ENCODE measurements around the gene RAB37. TPM values are rescaled to one million over a fixed set of nuclear protein-coding genes. Genes with fewer than 3 reads are reported as not detected.
A peak's percentile ranks its signal among the peaks of the same experiment; 100 is the strongest.

Gene RAB37
- total and polyA plus RNA-seq, 2 of the 13 experiments (the other 11 are each of a cell fraction or from before 2014, with no cell fraction given) = 0.91 to 3.7 TPM

GRCh38 chr17:74773871-74774286, 36.8 kb downstream of the RAB37 start:
- no TSS peak for BruUV-seq (replicated peaks)
- POLR2A ChIA-PET = interaction anchor here (0.7 to 29.3 kb wide), 9 partner anchors 19 to 359 kb away, joined by 3 to 1459 read pairs (median 5); partner anchors contain the start of genes FDXR, NHERF1 and RAB37
- Histone ChIP-seq H3K9ac (ENCODE audit: insufficient read depth, low read depth, low read length) (no peak overlapping the region), H3K27ac (ENCODE audit: extremely low read length, insufficient read depth, low read length) (peak overlapping the region; percentile 52), H3K36me3 (replicated peaks in 1 of 2; ENCODE audit: control insufficient read depth in 1 of 2, insufficient read depth in 2 of 2, low read length in 2 of 2) (peaks cover 23 to 38% of the 10 kb centered on the region in 2 experiments), H3K27me3 (ENCODE audit: control insufficient read depth in 1 of 2, insufficient read depth in 2 of 2, low read length in 2 of 2) (no peaks in the 10 kb centered on the region; a peak in 1 of 5 replicates), H3K4me1 (ENCODE audit: insufficient read depth, low read length) (peaks cover 75% of the 10 kb centered on the region), H2AFZ (ENCODE audit: low read length) (no peak overlapping the region), H3K4me3 (replicated peaks in 1 of 3; ENCODE audit: insufficient read depth in 1 of 3, low read depth in 2 of 3, low read length in 3 of 3) (no peak overlapping the region), H4K20me1 (ENCODE audit: insufficient read depth, low read length) (peaks cover 15% of the 10 kb centered on the region; the same call in 1 of the 2 replicates), H3K79me2 (ENCODE audit: insufficient read depth, low read length) (peaks cover 27% of the 10 kb centered on the region), H3K4me2 (ENCODE audit: low read depth, low read length) (peak overlapping the region; percentile 40), H3K9me3 (ENCODE audit: low read length) (no peaks in the 10 kb centered on the region)
- in situ Hi-C loops (cut with HindIII; ENCODE audit: extremely low pct_ligation_motif_present, low pct_unique_long_range_greater_than_20kb) (no loop called here), intact Hi-C loops (cut with micrococcal nuclease; ENCODE audit: unreplicated experiment) (no loop called here)
- CTCF ChIA-PET (ENCODE audit: low intra/inter-chr PET ratio, low total read pairs) = interaction anchor here (12.2 kb wide), 1 partner anchor 26 kb away, joined by 219 read pairs; the partner anchor contains the start of gene NHERF1
- DNase-seq (ENCODE audit: low spot score) (peak; percentile 92), ATAC-seq (peak; percentile 1; the same call in 2 of the 3 replicates), FAIRE-seq (peak; percentile 52)
- 31% methylated on average over 6 of the region's 6 CpGs for WGBS (ENCODE audit: low lambda C conversion rate)
- peak; percentile 59; the same call in 1 of the 2 replicates for TF ChIP-seq HIC2 (CRISPR knock-in tag; IDR thresholded peaks at IDR 0.05; ENCODE audit: low read depth)
- no peak for TF ChIP-seq ZNF501 (CRISPR knock-in tag; IDR thresholded peaks at IDR 0.05)
- 0 out of 2 replicates have a peak, but pooled peaks have one; percentile 14 for TF ChIP-seq CHD2 (IDR thresholded peaks at IDR 0.05; ENCODE audit: low read depth, low read length)
- TF ChIP-seq RBFOX2 (IDR thresholded peaks at IDR 0.05; ENCODE audit: low read depth, low read length) = 0 out of 2 replicates have a peak, but pooled peaks have one; percentile 21
- TF ChIP-seq MXI1 (IDR thresholded peaks at IDR 0.05; ENCODE audit: borderline replicate concordance, low read depth, low read length) = peak; percentile 68; the same call in 1 of the 3 replicates
- no peak for TF ChIP-seq JARID2 (CRISPR knock-in tag; IDR thresholded peaks at IDR 0.05; ENCODE audit: insufficient replicate concordance)
- TF ChIP-seq ASH2L (IDR thresholded peaks at IDR 0.05; ENCODE audit: insufficient read length, low read depth, low read length) = peak; percentile 44
- peak; percentile 32; the same call in 1 of the 2 replicates for TF ChIP-seq NCOA2 (CRISPR knock-in tag; IDR thresholded peaks at IDR 0.05)
- TF ChIP-seq ETV5 (CRISPR knock-in tag; IDR thresholded peaks at IDR 0.05; ENCODE audit: borderline replicate concordance) = no peak
- TF ChIP-seq EP300 (IDR thresholded peaks at IDR 0.05; ENCODE audit: low read depth in 2 of 2, low read length in 2 of 2) = peak; percentile 30 to 64; a peak in 1 of 4 replicates
- TF ChIP-seq EP300 (CRISPR knock-in tag; IDR thresholded peaks at IDR 0.05; ENCODE audit: borderline replicate concordance) = peak; percentile 34; the same call in 1 of the 2 replicates
- TF ChIP-seq PPARG (CRISPR knock-in tag; conservative IDR thresholded peaks at IDR 0.05) = 0 out of 2 replicates have a peak, but pooled peaks have one; percentile 26
- TF ChIP-seq NR2F1 (CRISPR knock-in tag; IDR thresholded peaks at IDR 0.05) = peak in 1 of 2 experiments; percentile 58; a peak in 2 of 4 replicates
- TF ChIP-seq NR2F6 (IDR thresholded peaks at IDR 0.05) = no peak
- 0 out of 2 replicates have a peak, but pooled peaks have one; percentile 21 for TF ChIP-seq NR2F6 (CRISPR knock-in tag; IDR thresholded peaks at IDR 0.05)
- TF ChIP-seq CBX5 (CRISPR knock-in tag; IDR thresholded peaks at IDR 0.05; ENCODE audit: borderline replicate concordance) = no peak
- no peak for TF ChIP-seq CBFB (CRISPR knock-in tag; IDR thresholded peaks at IDR 0.05)
- TF ChIP-seq RBM39 (IDR thresholded peaks at IDR 0.05; ENCODE audit: low read depth, low read length, poor library complexity, severe bottlenecking) = no peak
- TF ChIP-seq ZNF780A (CRISPR knock-in tag; IDR thresholded peaks at IDR 0.05) = no peak
- peak; percentile 51 for TF ChIP-seq RARA (CRISPR knock-in tag; IDR thresholded peaks at IDR 0.05)
- no peak for TF ChIP-seq RXRA (CRISPR knock-in tag; IDR thresholded peaks at IDR 0.05)
- no peak for TF ChIP-seq PCBP2 (optimal IDR thresholded peaks at IDR 0.05; ENCODE audit: low read depth, low read length, poor library complexity, severe bottlenecking)
- TF ChIP-seq SRSF4 (IDR thresholded peaks at IDR 0.05; ENCODE audit: low read depth, low read length, poor library complexity, severe bottlenecking) = no peak
- 0 out of 2 replicates have a peak, but pooled peaks have one; percentile 24 for TF ChIP-seq AKAP8 (CRISPR knock-in tag; IDR thresholded peaks at IDR 0.05)

Measured in HepG2 (cell line).